OCI-M2 (cell line): Measurements from ENCODE around the gene GZMM.

ENCODE experiments used
- DNase-seq: peaks from one replicate; lab custom pipeline; 2025; ENCODE audit not compliant: unreplicated experiment; lab: John Stamatoyannopoulos, UW

The GZMM gene

DNA sequence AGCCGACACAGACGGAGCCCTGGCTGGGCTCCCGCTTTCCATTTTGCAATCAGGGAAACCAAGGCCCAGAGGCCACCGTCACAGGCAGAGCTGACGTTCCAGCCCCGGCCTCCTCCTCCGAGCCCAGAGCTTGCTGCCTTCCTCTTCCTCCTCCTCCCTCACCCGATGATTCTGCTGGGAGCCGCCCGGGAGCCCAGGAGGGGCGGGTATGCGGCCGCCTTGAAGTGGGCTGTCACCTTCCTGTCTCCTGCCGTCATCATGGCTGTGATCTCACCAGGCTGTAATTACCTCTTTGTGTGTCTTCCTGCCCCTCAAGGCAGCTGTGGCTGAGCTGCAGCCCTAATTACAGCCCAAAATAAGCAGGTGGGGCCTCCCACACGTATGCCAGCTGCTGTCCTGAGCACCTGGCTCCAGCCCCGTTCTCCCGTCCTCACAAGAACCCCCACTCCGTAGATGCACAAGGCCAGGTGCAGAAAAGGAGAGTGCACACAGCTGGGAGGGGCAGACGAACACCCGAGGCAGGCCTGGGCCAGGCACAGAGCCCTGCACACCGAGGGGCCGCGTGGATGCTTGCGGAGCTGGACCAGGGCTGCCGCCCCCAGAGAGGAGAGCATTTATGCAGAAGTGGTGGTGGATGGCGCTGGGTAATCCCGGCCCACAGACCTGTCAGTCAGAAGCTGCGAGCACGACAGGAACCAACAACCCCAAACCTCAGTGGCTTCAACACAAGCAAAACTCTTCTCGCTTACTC, 32.6 kb upstream of the GZMM start:
- no peak for DNase-seq

DNA sequence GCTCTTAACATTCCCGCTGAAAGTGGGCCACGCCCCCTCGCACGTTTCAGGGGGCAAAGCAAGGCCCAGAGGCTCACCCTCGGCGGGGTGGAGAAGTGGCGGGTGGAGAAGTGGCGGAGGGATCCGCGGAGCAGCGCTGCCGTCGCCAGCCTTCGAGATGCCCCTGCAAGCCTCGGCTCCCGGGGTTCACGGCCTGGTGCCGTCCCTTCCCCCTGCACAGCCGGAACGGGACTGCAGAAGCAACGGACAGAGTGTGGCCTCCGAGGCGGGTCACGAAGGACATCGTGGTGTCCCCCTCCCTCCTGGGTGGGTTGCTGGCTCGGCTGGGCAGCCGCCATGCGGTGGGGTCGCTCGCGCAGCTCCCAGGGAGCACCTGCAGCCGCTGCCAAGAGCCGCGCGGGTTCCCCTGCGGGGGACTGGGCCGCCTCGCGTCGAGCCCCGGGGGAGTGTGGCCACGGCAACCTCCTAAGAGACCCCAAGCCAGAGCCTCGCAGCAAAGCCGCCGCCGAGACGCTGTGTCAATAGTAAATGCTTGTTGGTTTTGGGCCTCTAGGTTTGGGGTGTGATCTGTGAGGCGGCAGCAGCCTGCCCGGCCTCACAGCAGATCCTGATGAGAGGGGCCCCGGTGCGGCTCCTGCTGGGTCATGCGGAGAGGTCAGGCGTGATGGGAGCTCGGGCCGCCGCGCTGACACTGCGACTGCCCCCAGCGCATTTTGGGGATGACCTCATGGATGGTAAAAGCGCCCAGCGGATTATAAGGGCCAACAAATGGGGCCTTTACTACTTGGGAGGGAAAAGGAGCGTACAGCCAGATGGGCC, 31.1 kb upstream of the GZMM start:
- no peak for DNase-seq

DNA sequence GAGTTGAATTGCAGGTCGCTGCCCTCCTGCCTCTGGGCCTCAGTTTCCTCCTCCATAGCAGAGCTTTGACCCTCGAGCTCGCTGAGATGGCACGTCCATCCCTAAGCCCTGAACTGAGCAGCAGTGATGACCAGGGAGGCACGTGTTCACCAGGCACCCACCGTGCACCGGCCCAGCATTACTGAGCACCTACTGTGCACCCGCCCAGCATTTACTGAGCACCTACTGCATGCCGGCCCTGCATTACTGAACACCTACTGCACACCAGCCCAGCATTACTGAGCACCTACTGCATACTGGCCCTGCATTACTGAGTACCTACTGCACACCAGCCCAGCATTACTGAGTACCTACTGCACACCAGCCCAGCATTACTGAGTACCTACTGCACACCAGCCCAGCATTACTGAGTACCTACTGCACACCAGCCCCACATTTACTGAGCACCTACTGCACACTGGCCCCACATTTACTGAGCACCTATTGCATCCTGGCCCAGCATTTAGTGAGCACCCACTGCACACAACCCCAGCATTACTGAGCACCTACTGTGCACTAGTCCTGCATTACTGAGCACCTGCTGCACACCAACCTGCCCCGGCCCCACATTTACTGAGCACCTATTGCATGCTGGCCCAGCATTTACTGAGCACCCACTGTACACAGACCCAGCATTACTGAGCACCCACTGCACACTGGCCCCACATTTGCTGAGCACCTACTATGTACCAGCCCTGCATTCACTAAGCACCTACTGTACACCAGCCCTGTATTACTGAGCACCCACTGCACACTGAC, 30.3 kb upstream of the GZMM start:
- no peak for DNase-seq

DNA sequence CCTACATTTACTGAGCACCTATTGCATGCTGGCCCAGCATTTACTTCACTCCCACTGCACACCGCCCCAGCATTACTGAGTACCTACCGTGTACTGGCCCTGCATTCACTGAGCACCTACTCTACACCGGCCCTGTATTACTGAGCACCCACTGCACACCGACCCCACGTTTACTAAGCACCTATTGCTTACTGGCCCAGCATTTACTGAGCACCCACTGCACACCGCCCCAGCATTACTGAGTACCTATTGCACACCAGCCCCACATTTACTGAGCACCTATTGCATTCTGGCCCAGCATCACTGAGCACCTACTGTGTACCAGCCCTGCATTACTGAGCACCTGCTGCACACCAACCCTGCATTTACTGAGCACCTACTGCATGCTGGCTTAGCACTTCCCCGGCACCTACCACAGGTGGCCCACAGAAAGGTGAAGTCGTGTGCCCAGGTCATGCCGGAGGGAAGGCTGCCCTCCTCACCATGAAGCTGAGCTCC, 29.6 kb upstream of the GZMM start:
- no peak for DNase-seq

DNA sequence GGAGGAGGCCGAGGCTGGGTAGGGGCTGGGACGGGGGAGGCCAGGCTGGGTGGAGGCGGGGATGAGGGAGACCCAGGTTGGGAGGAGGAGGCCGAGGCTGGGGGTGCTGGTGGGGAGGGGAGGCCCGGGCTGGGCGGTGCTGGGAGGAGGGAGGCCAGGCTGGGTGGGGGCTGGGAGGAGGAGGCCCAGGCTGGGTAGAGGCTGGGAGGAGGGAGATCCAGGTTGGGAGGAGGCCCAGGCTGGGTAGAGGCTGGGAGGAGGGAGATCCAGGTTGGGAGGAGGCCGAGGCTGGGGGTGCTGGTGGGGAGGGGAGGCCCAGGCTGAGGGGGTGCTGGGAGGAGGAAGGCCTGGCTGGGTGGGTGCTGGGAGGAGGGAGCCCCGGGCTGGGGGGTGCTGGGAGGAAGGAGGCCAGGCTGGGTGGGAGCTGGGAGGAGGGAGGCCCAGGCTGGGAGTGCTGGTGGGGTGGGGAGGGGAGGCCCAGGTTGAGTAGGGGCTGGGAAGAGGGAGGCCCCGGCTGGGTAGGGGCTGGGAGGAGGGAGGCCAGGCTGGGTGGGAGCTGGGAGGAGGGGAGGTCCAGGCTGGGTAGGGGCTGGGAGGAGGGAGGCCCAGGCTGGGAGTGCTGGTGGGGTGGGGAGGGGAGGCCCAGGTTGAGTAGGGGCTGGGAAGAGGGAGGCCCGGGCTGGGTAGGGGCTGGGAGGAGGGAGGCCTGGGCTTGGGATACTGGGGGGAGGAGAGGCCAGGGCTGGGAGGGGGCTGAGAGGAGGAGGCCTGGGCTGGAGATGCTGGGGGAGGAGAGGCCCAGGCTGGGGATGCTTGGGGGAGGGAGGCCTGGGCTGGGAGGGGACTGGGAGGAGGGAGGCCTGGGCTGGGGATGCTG, 25.9 kb upstream of the GZMM start:
- no peak for DNase-seq

DNA sequence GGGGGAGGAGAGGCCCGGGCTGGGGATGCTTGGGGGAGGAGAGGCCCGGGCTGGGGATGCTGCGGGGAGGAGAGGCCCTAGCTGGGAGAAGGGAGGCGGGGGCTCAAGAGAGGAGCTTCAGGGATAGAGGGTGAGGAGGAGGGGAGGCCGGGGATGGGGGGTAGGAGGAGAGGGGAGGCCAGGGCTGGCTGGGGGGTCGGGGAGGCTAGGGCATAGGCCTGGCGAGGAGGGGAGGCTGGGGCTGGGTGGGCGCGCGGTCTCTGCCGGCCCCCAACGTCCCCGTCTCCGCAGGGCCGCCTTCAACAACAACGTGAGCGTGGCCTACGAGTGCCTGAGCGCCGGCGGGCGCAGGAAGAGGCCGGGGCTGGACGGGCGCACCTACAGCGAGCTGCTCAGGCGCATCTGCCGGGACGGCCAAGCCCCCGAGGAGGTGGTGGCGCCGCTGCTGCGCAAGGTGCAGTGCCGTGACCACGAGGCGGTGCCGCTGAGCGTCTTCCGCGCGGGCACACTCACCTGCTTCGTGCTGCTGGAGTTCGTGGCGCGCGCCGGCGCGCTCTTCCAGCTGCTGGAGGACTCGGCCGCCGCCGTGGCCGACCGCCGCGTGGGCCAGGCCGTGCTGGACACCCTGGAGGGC, 25.1 kb upstream of the GZMM start:
- no peak for DNase-seq

DNA sequence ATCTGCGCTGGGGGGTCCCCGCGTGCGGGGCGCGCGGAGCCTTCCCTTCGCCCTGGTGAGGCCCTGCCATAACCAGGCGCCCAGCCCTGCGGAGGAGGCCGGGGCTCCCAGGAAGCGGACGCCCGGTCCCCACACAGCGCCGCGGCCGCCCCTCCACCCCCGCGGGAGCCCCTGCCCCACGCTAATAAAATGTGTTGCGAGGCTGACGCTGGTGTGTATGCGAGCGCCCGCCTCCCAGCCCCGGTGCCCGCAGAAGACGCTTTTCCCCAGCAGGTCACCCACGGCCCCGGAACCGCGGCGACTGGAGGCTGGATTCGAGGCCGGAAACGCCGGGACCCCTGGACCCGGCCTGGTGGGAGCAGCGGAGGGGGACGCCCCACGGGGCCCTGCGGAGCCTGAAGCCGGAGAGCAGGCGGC, 24.4 kb upstream of the GZMM start:
- DNase-seq = no peak

DNA sequence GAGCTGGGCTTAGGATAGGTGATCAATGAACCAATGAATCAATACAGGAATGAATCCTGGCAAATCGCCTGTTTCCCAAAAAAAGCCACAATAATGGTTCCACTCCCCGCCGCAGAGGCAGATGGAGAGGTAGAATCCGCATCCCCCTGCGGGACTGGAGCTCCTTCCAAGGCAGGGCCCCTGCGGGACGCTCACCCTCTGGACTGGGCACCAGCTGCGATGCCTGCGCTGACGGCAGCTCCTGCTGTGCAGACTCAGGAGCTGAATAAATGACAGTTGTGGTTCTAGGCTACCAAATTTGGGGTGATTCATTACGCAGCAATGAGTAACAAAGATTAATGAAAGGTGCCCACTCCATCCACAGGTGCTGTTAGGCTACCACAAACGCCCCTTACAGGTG, 21.1 kb upstream of the GZMM start:
- DNase-seq = no peak

DNA sequence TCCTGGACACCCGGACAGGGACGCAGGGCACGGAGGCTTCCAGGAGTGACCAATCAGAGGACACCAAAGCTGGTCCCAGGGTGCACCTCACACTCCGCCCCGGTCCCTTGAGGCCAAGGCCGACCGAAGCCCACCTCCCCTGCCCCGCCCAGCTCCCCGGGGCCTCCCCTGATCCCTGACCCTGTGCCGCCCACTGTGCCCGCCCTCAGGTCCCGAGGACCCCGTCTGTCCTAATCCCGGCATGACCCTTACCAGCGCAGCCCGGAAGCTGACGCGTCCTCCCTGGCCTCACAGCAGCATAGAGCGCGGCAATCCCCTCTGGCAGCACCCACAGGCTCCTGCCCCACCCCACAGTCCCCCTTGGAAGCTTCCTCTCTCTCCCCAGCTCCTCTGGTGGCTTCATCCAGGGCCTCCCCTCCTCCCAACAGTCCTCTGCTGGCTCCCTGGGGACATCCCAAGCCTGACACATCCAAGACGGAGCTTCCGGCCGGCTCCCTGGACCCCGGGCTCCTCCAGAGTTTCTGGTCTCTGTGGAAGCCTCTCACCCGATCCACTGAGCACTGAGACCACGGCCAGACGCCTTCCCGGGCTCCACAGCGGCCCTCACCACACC, 19.7 kb upstream of the GZMM start:
- no peak for DNase-seq

DNA sequence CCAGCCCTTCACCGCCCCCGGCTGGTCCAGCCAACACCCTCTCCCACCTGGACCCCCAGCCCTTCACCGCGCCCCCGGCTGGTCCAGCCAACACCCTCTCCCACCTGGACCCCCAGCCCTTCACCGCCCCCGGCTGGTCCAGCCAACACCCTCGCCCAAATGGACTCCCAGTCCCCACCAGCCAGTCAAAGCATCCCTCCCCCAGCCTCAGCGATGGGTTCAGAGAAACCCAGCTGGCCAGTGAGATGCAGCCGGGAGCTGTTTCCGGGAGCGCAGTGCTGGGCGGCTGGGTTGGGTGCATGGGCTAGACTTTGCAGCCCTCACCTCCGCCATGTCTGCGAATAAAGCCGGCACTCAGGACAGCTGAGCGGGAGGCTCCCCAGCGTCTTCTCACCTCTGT, 18.8 kb upstream of the GZMM start:
- no peak for DNase-seq

DNA sequence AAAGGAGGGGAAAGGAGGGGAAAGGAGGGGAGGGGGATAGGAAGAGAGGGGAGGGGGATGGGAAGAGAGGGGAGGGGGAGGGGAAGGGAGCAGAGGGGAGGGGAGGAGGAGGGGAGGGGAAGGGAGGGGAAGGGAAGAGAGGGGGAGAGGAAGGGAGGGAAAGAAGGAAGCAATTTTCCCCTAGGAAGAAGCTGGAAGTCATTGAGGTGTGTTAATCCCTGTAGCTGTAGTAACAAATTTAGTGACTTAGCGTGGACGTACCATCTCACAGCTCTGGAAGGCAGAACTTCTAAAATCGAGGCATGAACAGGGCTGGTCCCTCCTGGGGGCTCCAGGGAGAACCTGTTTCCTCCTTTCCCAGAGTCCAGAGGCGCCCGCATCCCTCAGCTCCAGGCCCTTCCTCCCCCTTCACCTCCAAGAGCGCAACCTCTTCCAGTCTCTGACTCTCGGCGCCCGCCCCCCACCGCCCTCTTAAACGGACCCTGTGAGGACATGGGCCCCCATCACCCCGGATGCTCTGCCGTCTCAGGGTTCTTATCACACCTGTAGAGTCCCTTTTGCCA, 17.9 kb upstream of the GZMM start:
- DNase-seq = no peak

DNA sequence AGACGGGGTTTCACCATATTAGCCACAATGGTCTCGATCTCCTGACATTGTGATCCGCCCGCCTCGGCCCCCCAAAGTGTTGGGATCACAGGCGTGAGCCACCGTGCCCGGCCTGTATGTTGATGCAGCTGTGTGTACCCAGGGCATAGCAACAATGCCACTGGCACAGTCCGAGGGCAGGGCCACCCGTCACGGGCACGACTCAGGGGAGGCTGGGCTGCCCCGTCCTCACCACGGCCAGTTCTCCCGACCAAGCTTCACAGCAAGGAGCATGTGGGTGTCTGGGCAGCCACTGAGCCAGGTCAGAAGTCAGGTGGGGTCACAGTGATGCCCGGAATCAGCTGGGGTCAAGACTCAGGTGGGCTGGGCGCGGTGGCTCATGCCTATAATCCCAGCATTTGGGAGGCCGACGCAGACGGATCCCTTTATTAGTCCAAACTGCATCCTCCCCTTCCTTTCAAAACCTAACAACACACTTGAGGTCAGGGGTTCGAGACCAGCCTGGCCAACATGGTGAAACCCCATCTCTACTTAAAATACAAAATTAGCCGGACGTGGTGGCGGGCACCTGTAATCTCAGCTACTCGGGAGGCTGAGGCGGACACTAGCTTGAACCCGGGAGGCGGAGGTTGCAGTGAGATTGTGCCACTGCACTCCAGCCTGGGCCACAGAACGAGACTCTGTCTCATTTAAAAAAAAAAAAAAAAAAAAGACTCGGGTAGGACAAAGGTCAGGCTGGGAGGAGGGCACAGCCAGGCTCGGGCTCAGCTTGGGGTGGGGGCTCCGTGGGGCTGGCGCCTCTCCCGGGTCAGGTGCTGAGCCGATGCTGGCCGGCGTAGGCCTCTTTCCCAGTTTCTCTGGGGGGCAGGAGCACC, 13.5 kb upstream of the GZMM start:
- no peak for DNase-seq

DNA sequence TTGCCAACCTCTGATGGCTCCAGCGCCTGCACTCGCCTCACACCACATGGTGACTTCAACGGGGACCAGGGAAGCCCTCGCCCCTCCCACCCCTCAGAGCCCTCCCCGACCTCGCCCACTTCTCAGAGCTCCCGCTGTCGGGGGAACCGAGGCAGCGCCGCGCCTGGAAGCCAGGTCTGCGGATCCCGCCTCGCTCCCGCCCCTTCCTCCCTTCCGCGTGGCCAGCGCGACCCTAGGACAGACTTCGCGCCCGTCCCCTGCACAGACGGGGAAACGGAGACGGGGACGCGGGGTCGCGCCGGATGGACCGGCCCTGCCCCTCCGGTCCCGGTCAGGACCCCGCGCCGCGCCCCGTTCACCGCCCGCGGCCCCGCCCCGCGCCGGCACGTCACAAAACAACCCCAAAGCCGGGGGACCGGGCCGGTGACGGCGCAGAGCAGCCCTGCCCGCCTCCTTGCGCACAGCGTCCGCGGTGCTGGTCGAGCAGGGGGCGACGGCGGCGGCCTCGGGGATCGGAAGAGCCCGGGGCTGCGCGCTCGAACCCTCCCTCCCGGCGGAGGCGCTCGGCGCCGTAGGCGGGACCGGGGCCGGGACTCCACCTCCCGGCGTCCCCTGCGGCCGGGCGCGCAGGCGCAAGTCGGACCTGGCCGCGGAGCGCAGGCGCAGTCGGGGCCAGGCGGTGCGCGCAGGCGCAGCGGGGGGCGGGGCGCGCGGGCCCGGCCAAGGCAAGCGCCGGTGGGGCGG, 12.7 kb upstream of the GZMM start:
- DNase-seq = no peak

DNA sequence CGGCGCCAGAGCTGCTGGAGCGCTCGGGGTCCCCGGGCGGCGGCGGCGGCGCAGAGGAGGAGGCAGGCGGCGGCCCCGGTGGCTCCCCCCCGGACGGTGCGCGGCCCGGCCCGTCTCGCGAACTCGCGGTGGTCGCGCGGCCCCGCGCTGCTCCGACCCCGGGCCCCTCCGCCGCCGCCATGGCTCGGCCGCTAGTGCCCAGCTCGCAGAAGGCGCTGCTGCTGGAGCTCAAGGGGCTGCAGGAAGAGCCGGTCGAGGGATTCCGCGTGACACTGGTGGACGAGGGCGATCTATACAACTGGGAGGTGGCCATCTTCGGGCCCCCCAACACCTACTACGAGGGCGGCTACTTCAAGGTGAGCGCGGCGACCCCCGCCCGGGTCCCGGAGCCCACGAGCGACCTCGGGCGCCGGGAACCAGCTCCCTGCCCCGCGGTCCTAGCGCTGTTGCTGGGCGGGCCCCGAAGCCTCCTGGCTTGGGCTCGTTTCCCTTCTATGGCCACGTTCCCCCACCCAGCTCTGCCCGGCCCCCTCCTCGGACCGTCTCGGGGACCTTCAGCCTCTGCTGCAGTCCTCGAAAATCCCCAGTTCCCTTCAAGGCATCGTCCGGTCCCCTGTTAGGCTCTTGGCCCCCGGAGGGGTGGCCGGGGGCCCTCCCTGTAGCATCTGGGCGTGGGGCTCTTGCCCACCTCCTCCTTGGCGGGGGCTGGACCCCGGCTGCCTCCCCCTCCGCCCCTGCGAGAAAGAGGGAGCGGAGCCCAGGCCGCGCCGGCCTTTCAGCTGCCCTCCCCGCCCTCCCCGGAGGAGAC, 11.9 kb upstream of the GZMM start, which contains the start of gene CDC34:
TSS of gene CDC34 (plus strand) at position 8 of the 808 bp plus-strand sequence. CDS start at position 180, 172 bp downstream.
- DNase-seq = no peak

DNA sequence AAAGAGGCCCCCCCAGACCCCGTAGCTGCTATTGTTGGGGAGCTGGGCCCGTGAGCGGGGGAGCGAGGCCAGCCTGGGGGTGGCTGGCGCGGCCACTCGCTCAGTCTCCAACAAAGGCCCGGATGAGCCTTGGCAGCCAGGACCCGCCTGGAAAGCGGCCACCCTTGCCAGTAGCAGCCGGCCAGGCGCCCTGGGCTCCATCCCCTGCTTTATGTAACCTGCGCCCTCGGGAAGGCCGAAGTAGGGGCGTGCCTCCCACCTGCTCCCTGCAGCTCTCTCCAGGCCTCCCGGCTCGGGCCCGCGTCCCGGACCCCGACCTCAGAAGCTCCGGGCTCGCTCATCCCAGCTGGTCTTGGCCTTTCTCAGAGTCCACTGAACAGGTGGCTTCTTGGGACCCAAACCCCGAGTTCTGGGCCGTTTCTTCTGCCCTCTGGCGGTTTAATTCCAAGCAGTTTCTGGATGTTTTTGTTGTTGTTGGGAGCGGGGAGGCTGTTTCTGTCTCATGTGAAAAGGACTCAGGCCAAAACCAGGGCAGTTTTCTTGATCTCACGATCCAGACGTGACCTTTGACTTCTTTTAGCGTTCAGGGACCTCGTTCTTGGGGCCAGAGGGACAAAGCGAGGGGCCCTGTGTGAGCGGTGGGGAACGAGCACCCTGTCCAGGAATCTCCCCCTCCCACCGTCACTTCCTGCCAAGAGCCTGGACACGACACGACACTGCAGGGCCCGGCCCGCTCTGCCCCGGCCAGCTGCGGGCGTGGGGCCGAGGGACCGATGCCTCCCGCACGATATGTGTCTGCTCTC, 11.1 kb upstream of the GZMM start:
- no peak for DNase-seq
